Suprapubic skin (tissue), 3 donors: ENCODE results near the gene CD79A.
A peak's percentile ranks its signal among the peaks of the same experiment; 100 is the strongest.

Experiments used
- POLR2A ChIP-seq, 2 donors: fragments of 450-650 bp; IDR thresholded peaks; one replicate each; pipeline ENCODE4 v1.6.1; 2017; ENCODE audit warnings: antibody characterized with exemption in 2 of 2, mild to moderate bottlenecking in 2 of 2, moderate library complexity in 2 of 2
- TF ChIP-seq, protein P1 (sequence below), 2 donors: fragments of 200-600 bp in 1 of 2; fragments of 450-650 bp in 1 of 2; sonication (generic) in 1 of 2; IDR thresholded peaks; one replicate each; pipeline ENCODE4 v1.5.1; 2016 to 2019; ENCODE audit warnings: antibody characterized with exemption in 2 of 2, mild to moderate bottlenecking in 1 of 2, moderate library complexity in 1 of 2

DNA sequence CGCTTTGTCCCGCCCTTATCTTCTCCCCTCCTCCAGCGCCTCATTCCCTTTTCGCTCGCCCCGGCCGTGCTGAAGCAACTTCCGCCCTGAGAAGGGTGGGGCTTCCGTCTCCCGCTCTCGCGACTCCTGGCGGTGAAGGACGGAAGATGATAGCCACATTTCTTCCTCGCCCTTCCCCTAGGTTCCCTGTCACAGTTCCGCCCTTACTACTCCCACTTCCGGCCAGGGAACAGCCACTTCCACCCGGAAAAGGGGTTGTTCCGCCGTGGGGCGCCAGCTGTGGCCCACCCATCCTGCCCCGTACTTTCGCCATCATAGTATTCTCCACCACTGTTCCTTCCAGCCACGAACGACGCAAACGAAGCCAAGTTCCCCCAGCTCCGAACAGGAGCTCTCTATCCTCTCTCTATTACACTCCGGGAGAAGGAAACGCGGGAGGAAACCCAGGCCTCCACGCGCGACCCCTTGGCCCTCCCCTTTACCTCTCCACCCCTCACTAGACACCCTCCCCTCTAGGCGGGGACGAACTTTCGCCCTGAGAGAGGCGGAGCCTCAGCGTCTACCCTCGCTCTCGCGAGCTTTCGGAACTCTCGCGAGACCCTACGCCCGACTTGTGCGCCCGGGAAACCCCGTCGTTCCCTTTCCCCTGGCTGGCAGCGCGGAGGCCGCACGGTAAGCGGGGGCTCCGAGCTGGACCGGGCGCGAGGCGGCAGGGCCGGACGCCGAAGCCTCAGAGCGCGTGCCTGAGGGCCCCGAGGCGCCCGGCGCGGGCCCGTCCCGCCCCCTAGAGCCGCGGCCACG lies 17.3 kb upstream of the CD79A start, which contains the start of gene RPS19:
- TF ChIP-seq, protein P1, sequence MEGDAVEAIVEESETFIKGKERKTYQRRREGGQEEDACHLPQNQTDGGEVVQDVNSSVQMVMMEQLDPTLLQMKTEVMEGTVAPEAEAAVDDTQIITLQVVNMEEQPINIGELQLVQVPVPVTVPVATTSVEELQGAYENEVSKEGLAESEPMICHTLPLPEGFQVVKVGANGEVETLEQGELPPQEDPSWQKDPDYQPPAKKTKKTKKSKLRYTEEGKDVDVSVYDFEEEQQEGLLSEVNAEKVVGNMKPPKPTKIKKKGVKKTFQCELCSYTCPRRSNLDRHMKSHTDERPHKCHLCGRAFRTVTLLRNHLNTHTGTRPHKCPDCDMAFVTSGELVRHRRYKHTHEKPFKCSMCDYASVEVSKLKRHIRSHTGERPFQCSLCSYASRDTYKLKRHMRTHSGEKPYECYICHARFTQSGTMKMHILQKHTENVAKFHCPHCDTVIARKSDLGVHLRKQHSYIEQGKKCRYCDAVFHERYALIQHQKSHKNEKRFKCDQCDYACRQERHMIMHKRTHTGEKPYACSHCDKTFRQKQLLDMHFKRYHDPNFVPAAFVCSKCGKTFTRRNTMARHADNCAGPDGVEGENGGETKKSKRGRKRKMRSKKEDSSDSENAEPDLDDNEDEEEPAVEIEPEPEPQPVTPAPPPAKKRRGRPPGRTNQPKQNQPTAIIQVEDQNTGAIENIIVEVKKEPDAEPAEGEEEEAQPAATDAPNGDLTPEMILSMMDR (IDR thresholded peaks at IDR 0.05) = peak; percentile 76 to 81
- TF ChIP-seq POLR2A (IDR thresholded peaks at IDR 0.05) = peak; percentile 79 to 80
